ENCODE measurements around the gene STARD9. TPM values are rescaled to one million over a fixed set of nuclear protein-coding genes. Genes with fewer than 3 reads are reported as not detected.
A peak's percentile ranks its signal among the peaks of the same experiment; 100 is the strongest.

Gene STARD9
- total and polyA plus RNA-seq, 2 of the 13 experiments (the other 11 are each of a cell fraction or from before 2014, with no cell fraction given): 5.3 to 7.5 TPM

DNA sequence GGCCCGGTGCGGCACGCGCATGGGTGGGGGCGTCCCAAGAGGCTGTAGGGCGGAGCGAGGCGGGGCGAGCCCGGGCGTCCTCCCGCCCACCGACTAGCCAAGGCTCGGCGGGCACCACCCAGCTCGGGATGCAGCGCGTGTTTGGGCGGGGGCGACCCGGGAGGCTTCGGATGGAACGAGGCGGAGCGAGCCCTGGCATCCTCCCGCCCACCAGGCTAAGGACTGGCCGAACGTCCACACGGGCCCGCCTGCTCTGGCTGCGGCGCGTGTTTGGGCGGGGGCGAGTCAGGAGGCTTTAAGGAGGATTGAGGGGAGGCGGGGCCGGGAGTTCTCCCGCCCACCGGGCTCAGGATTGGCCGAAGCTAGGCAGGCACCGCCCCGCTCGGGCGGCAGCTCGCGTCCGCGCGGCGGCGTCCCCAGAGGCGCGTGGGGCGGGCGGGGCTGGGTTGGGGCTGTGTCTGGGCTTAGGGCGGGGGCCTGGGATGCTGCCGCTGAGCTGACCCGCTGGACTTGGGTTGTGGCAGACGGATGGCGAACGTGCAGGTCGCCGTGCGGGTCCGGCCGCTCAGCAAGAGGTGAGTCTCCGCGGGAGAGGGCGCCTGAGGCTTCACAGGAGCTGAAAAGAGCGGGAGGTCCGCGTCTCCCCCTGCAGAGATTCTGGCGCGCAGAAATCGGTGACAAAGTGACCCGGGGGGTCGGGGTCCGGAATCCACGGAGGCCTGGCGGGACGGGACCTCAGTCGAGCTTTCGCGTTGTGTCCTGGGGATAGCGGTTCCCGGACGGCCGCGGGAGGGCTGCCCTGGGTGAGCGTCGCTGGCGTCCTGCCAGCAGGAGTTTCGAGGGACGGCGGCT, at the start of gene STARD9 (continued):
- TF ChIP-seq ZNF234 (CRISPR knock-in tag; conservative IDR thresholded peaks at IDR 0.05) (peak; percentile 85), ZNF496 (CRISPR knock-in tag; IDR thresholded peaks at IDR 0.05; ENCODE audit: insufficient replicate concordance) (no peak), ZNF768 (CRISPR knock-in tag; IDR thresholded peaks at IDR 0.05) (0 out of 2 replicates have a peak, but pooled peaks have one; percentile 23), CEBPG (CRISPR knock-in tag; IDR thresholded peaks at IDR 0.05) (no peak), ZNF615 (CRISPR knock-in tag; IDR thresholded peaks at IDR 0.05; ENCODE audit: borderline replicate concordance) (no peak), ZNF614 (CRISPR knock-in tag; IDR thresholded peaks at IDR 0.05; ENCODE audit: borderline replicate concordance) (no peak; the same call in 1 of the 2 replicates), ZNF816 (CRISPR knock-in tag; IDR thresholded peaks at IDR 0.05; ENCODE audit: borderline replicate concordance) (peak; percentile 53; the same call in 1 of the 2 replicates), ZFX (CRISPR knock-in tag; IDR thresholded peaks at IDR 0.05; ENCODE audit: low read depth) (peak; percentile 75), ELF3 (CRISPR knock-in tag; IDR thresholded peaks at IDR 0.05) (peak; percentile 77), ZNF326 (CRISPR knock-in tag; IDR thresholded peaks at IDR 0.05; ENCODE audit: borderline replicate concordance) (no peak), AHR (CRISPR knock-in tag; IDR thresholded peaks at IDR 0.05) (no peak), STAT5B (CRISPR knock-in tag; IDR thresholded peaks at IDR 0.05) (no peak), ZNF790 (CRISPR knock-in tag; IDR thresholded peaks at IDR 0.05; ENCODE audit: borderline replicate concordance) (peak; percentile 58; the same call in 1 of the 2 replicates), ZZZ3 (CRISPR knock-in tag; IDR thresholded peaks at IDR 0.05; ENCODE audit: borderline replicate concordance) (no peak; the same call in 1 of the 2 replicates), RNF2 (conservative IDR thresholded peaks at IDR 0.05; ENCODE audit: low read depth) (peak; percentile 34; the same call in 1 of the 2 replicates), SMAD3 (CRISPR knock-in tag; IDR thresholded peaks at IDR 0.05) (no peak), ZNF292 (CRISPR knock-in tag; IDR thresholded peaks at IDR 0.05; ENCODE audit: borderline replicate concordance, low read depth) (peak; percentile 42; the same call in 1 of the 2 replicates), ZBTB38 (CRISPR knock-in tag; IDR thresholded peaks at IDR 0.05) (peak; percentile 63), KDM1A (CRISPR knock-in tag; IDR thresholded peaks at IDR 0.05) (no peak), MBNL3 (CRISPR knock-in tag; conservative IDR thresholded peaks at IDR 0.05) (no peak), KDM4B (CRISPR knock-in tag; IDR thresholded peaks at IDR 0.05) (no peak), ZUFSP (CRISPR knock-in tag; IDR thresholded peaks at IDR 0.05; ENCODE audit: borderline replicate concordance) (no peak), ZNF143 (CRISPR knock-in tag; IDR thresholded peaks at IDR 0.05) (peak; percentile 60; the same call in 1 of the 2 replicates), ZNF275 (CRISPR knock-in tag; IDR thresholded peaks at IDR 0.05; ENCODE audit: borderline replicate concordance) (no peak), PCBP2 (optimal IDR thresholded peaks at IDR 0.05; ENCODE audit: low read depth, low read length, poor library complexity, severe bottlenecking) (no peak)
- TF ChIP-seq, protein P1, sequence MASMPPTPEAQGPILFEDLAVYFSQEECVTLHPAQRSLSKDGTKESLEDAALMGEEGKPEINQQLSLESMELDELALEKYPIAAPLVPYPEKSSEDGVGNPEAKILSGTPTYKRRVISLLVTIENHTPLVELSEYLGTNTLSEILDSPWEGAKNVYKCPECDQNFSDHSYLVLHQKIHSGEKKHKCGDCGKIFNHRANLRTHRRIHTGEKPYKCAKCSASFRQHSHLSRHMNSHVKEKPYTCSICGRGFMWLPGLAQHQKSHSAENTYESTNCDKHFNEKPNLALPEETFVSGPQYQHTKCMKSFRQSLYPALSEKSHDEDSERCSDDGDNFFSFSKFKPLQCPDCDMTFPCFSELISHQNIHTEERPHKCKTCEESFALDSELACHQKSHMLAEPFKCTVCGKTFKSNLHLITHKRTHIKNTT (CRISPR knock-in tag; IDR thresholded peaks at IDR 0.05): no peak
- TF ChIP-seq, protein P2, sequence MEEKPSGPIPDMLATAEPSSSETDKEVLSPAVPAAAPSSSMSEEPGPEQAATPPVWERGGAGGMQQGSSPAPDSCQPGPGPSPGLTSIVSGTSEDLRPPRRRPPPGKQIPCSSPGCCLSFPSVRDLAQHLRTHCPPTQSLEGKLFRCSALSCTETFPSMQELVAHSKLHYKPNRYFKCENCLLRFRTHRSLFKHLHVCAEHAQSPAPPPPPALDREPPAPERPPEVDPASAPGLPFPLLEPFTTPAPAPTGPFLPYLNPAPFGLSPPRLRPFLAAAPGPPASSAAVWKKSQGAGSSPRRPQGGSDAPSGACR (CRISPR knock-in tag; IDR thresholded peaks at IDR 0.05): no peak
